ENCODE results near the gene SRGAP3.

DNA sequence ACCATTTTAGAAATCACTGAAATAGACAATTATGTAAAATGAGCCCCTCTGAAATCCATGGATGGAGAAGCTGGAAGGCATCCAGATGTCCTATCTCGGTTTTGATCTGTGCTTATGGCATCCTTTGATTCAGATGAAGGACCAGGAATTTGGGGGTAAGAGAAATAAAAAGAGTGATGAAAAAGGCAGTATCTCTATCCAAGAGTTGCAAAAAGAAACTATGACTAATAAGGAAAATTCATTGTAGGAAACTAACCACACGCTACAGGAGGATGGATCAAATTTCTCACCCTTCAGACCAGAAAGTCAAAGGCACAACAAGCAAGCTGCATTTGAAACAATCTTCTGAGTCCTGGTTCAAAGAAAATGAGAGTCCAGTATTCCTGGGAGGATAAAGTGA is 34.8 kb downstream of the SRGAP3 start:
- TF ChIP-seq EZH2 (IDR thresholded peaks at IDR 0.05; ENCODE audit: insufficient read depth, poor library complexity, severe bottlenecking) (no peak), EZH2phosphoT487 (IDR thresholded peaks at IDR 0.05; ENCODE audit: insufficient read depth, low read depth) (no peak)
